Upper lobe of right lung (tissue), 1 donor: ENCODE data around the gene NAALADL2. TPM values are rescaled to one million over a fixed set of nuclear protein-coding genes. Genes with fewer than 3 reads are reported as not detected.
A peak's percentile ranks its signal among the peaks of the same experiment; 100 is the strongest.

Experiments used
- ATAC-seq: fragments of 200-7000 bp; cut with Tn5 transposase; one replicate; pipeline ENCODE4 v1.9.1; 2020; ENCODE audit warnings: mild to moderate bottlenecking, moderate library complexity
- DNase-seq: peaks from one replicate; pipeline ENCODE4 v3.0.0-alpha.2; 2020
- H3K27ac ChIP-seq: fragments of 200-600 bp; one replicate; pipeline ENCODE4 v1.8.0; 2022
- H3K27me3 ChIP-seq: fragments of 200-600 bp; one replicate; pipeline ENCODE4 v1.8.0; 2022; ENCODE audit warnings: mild to moderate bottlenecking
- H3K36me3 ChIP-seq: fragments of 200-600 bp; one replicate; pipeline ENCODE4 v1.8.0; 2022
- H3K4me1 ChIP-seq: fragments of 200-600 bp; one replicate; pipeline ENCODE4 v1.8.0; 2022
- H3K4me3 ChIP-seq: fragments of 200-600 bp; one replicate; pipeline ENCODE4 v1.8.0; 2022; ENCODE audit warnings: mild to moderate bottlenecking
- H3K9me3 ChIP-seq: fragments of 200-600 bp; one replicate; pipeline ENCODE4 v1.8.0; 2022
- intact Hi-C: fragments of 100-400 bp; cut with DNase I; formaldehyde crosslinking; loops from one replicate; pipeline ENCODE4 v1.11.0; 2022
- total RNA-seq: library from RNA; stranded (reverse); fragmentation: NEBNext Ultra II Directional; extraction: Animal tissue kit (Norgen Biotek cat#: 25700); gene quantifications from one replicate; pipeline ENCODE4 v1.2.1, GENCODE V29; 2021
- TF ChIP-seq, protein P1 (sequence below): fragments of 200-600 bp; IDR thresholded peaks from one replicate; pipeline ENCODE4 v1.8.0; 2022; ENCODE audit warnings: antibody characterized with exemption
- donor health status: DM: no; HTN: yes; CAD: no; lungs with severe emphysema.

The NAALADL2 gene
- total RNA-seq, 1 donor from 2014 or later: 8.5 TPM

DNA sequence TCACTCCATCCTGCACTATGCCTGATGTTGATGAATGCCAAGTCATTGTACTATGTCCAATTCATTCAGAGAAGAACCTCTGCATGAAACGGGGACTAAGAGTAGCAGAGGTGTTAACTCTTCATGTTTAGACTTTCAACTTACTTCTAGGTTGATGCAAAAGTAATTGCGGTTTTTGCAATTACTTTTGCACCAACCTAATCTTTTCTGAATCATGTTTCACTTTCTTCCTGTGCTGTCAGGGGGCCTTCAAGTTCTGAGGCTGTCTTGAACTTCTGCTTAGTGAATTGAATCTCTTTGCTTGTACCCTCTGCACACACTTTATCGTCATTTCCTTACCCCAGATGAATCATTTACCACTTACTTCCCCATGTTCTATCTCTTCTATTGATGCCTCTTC, 636.2 kb downstream of the NAALADL2 start:
- TF ChIP-seq, protein P1, sequence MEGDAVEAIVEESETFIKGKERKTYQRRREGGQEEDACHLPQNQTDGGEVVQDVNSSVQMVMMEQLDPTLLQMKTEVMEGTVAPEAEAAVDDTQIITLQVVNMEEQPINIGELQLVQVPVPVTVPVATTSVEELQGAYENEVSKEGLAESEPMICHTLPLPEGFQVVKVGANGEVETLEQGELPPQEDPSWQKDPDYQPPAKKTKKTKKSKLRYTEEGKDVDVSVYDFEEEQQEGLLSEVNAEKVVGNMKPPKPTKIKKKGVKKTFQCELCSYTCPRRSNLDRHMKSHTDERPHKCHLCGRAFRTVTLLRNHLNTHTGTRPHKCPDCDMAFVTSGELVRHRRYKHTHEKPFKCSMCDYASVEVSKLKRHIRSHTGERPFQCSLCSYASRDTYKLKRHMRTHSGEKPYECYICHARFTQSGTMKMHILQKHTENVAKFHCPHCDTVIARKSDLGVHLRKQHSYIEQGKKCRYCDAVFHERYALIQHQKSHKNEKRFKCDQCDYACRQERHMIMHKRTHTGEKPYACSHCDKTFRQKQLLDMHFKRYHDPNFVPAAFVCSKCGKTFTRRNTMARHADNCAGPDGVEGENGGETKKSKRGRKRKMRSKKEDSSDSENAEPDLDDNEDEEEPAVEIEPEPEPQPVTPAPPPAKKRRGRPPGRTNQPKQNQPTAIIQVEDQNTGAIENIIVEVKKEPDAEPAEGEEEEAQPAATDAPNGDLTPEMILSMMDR: no peak
- Histone ChIP-seq H3K36me3 (no peaks in the 10 kb centered on the region), H3K4me1 (no peaks in the 10 kb centered on the region), H3K4me3 (no peak overlapping the region), H3K27ac (no peak overlapping the region), H3K27me3 (no peaks in the 10 kb centered on the region), H3K9me3 (no peaks in the 10 kb centered on the region)
- peak; percentile 75 for ATAC-seq
- DNase-seq: no peak
- intact Hi-C loops: no loop called here

DNA sequence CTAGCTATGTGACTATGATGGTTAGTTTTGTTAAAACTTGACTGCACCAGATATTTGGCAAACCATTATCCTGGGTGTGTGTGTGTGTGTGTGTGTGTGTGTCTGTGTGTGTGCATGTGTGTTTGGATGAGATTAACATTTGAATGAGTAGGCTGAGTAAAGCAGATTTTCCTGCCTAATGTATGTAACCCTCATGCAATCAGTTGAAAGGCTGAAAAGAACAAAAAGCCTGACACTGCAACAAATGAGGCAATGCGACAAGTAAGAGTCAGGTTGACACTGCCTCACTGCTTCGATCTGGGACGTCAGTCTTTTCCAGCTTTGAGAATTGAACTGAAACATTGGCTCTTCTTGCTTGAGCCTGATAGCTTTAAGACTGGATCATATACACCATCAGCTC, 643.0 kb downstream of the NAALADL2 start:
- TF ChIP-seq, protein P1: no peak
- Histone ChIP-seq H3K27me3 (no peaks in the 10 kb centered on the region), H3K4me1 (no peaks in the 10 kb centered on the region), H3K36me3 (no peaks in the 10 kb centered on the region), H3K4me3 (no peak overlapping the region), H3K27ac (no peak overlapping the region), H3K9me3 (no peaks in the 10 kb centered on the region)
- intact Hi-C loops: no loop called here
- no peak for DNase-seq
- ATAC-seq: no peak

DNA sequence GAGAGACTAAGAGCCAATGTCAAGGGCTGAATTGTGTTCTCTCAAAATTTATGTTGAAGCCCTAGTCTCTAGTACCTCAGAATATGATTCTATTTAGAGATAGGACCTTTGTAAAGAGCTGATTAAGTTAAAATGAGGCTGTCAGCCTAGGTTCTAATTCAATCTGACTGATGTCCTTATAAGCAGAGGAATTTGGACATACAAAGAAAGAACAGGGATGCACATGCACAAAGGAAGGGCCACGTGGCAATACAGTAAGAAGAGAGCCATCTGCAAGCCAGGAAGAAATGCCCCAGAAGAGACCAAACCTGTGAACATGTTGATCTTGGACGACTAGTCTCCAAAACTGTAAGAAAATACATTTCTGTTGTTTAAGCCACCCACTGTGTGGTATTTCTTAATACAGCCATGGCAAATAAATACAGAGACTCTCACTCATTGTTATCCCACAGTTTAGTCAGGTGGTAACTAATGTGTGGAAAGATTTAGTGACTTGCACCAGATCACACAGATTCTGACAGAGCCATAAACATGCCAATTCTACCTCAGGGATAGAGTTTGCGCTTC, 652.2 kb downstream of the NAALADL2 start:
- no peak overlapping the region for H3K4me3 ChIP-seq
- H3K27me3 ChIP-seq: no peaks in the 10 kb centered on the region
- no peak for DNase-seq
- no peak for ATAC-seq
- no peaks in the 10 kb centered on the region for H3K36me3 ChIP-seq
- TF ChIP-seq, protein P1: no peak
- no peak overlapping the region for H3K27ac ChIP-seq
- no peaks in the 10 kb centered on the region for H3K9me3 ChIP-seq
- H3K4me1 ChIP-seq: no peaks in the 10 kb centered on the region
- intact Hi-C loops: no loop called here

DNA sequence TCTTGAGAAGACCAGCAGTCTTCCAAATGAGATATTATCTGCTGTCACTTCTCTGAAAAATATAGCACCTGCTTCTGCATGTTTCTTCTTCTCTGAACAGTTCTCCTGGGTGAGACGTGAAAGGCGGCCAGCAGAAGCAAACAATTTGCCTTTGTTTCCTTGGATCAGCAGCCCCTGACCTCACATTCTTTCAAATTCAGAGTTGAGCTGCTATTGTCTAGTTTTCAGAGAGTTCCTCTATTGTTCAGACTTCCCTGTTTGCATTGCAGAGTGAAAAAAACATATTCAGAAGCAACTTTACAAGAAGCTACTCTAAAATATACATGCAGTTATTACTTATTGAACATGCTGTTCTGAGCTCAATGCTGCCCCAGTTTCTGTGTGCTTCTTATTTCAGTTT, 653.6 kb downstream of the NAALADL2 start:
- DNase-seq (no peak), ATAC-seq (no peak)
- no peaks in the 10 kb centered on the region for H3K4me1 ChIP-seq
- intact Hi-C loops: no loop called here
- TF ChIP-seq, protein P1: no peak
- H3K27ac ChIP-seq: no peak overlapping the region
- no peaks in the 10 kb centered on the region for H3K9me3 ChIP-seq
- H3K4me3 ChIP-seq: no peak overlapping the region
- H3K27me3 ChIP-seq: no peaks in the 10 kb centered on the region
- no peaks in the 10 kb centered on the region for H3K36me3 ChIP-seq

DNA sequence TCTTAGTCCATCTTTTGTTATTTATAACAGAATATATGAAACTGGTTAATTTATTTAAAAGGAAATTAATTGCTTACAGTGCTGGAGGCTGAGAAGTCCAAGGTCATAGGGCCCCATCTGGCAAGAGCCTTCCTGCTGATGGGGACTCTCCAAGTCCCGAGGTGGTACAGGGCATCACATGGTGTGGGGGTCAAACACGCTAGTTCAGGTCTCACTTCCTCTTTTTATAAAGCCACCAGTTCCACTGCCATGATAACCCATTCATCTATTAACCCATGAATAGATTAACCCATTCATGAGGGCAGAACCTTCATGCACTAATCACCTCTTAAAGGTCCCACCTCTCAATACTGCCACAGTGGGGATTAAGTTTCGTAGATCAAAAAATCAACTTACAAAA, 659.3 kb downstream of the NAALADL2 start:
- ATAC-seq: no peak
- Histone ChIP-seq H3K4me3 (no peak overlapping the region), H3K4me1 (no peaks in the 10 kb centered on the region), H3K27me3 (no peaks in the 10 kb centered on the region), H3K36me3 (no peaks in the 10 kb centered on the region), H3K27ac (no peak overlapping the region), H3K9me3 (no peaks in the 10 kb centered on the region)
- TF ChIP-seq, protein P1: no peak
- DNase-seq: no peak
- intact Hi-C loops: no loop called here

DNA sequence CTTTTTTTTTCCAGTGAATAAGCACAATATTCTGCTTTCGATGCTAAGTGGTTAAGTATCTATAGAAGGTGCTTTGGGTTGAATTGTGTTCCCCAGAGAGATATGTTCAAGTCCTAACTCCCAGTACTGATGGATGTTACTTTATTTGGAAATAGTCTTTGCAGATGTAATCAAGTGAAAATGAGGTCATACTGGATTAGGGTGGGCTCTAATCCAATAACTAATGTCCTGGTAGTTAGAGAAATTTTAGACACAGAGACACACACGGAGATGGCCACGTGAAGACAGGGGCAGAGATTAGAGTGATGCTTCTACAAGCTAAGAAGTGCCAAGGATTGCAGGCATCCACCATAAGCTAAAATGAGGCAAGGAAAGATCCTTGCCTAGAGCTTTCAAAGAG, 662.3 kb downstream of the NAALADL2 start:
- TF ChIP-seq, protein P1: no peak
- DNase-seq: no peak
- no peaks in the 10 kb centered on the region for H3K9me3 ChIP-seq
- H3K4me3 ChIP-seq: no peak overlapping the region
- no peaks in the 10 kb centered on the region for H3K27me3 ChIP-seq
- no peaks in the 10 kb centered on the region for H3K36me3 ChIP-seq
- H3K27ac ChIP-seq: no peak overlapping the region
- ATAC-seq: no peak
- no peaks in the 10 kb centered on the region for H3K4me1 ChIP-seq
- intact Hi-C loops: no loop called here
